Measurements from ENCODE around the gene LRRC47.

LRRC47 gene

GRCh38 chr1:3796215-3797061, at the start of gene LRRC47:
Gene LRRC47 (minus strand): TSS chr1:3796498. CDS start chr1:3796476, 22 bp downstream.
- DNase-seq (ENCODE audit: low spot score) = peak; percentile 95

DNA sequence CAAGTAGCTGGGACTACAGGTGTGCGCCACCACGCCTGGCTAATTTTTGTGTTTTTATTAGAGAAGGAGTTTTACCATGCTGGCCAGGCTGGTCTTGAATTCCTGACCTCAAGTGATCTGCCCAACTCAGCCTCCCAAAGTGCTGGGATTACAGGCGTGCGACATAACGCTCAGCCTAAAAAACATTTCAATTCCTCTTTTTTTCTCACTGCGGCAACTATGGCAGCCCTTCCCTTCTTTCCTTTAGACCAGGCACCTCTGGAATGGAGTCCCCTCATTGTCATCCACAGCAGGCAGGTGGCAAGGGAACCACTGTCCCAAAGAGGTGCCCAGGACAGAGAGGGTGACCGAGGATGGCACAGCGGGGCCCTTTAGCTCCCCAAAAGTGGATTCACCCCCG, 46.6 kb upstream of the LRRC47 start:
- DNase-seq (ENCODE audit: low spot score) = no peak

GRCh38 chr1:3841491-3841890, 45.2 kb upstream of the LRRC47 start:
- DNase-seq (ENCODE audit: low spot score) = no peak

DNA sequence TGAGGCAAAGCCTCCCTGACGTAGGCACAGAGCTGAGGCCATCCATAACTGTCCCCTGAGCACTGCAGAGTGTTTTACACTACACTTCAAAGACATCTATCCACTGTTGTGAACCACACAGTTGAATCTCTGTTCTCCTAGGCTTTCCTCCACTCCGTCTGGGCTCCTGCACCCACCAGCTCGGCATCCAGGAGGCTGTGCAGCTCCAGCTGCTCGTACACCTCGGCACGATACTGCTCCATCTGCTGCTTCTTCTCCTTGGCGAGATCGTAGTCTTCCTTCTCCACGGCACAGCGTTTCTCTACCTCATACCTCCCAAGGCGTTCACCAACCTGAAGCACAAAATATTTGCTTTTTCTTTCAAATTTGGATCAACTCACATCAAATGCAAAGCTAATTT, 42.5 kb upstream of the LRRC47 start:
- no peak for DNase-seq (ENCODE audit: low spot score)

GRCh38 chr1:3837685-3838084, 41.4 kb upstream of the LRRC47 start:
- DNase-seq (ENCODE audit: low spot score) = no peak

- no peak for DNase-seq (ENCODE audit: low spot score)
Observed at GRCh38 chr1:3837200-3837599, 40.9 kb upstream of the LRRC47 start.

GRCh38 chr1:3836421-3836820, 40.1 kb upstream of the LRRC47 start:
- no peak for DNase-seq (ENCODE audit: low spot score)

- no peak for DNase-seq (ENCODE audit: low spot score)
Observed at GRCh38 chr1:3834701-3835100, 38.4 kb upstream of the LRRC47 start.

- DNase-seq (ENCODE audit: low spot score) = no peak
Observed at GRCh38 chr1:3831689-3832088, 35.4 kb upstream of the LRRC47 start.

- no peak for DNase-seq (ENCODE audit: low spot score)
Observed at GRCh38 chr1:3828391-3828790, 32.1 kb upstream of the LRRC47 start.

DNA sequence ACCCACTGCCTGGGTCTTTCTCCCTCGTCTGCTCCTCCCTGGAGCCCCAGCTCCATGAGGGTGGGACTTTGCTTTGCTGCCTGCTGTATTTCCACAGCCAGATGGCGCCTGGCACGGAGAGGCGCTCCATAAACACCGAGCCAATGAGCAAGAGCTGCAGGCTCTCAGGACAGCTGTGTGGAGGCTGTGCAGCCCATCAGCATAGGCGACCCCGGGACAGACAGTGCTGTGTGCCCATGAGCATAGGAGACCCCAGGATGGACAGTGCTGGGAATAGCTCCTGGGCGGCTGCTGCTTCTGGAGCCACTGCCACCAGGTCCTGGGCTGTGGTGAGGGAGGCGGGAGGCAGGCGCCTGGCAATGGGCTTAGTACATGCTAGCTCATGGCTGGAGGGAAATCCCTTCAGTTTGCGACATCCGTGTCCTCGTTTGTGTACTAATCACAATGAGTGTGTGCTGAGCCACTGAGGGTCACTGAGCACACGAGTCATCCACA, 31.6 kb upstream of the LRRC47 start:
- DNase-seq (ENCODE audit: low spot score) = peak; percentile 50

- no peak for DNase-seq (ENCODE audit: low spot score)
Observed at GRCh38 chr1:3825356-3825755, 29.1 kb upstream of the LRRC47 start.

DNA sequence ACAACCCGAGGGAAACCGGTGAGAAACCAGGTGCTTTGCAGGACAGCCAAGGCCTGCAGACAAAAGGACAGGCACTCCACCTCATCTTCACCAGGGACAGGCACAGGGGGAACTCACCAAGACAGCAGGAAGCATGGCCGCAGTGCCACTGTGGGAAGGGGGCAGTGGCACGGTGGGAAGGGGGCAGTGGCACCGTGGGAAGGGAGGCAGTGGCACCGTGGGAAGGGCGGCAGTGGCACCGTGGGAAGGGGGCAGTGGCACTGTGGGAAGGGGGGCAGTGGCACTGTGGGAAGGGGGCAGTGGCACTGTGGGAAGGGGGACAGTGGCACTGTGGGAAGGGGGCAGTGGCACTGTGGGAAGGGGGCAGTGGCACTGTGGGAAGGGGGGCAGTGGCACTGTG, 28.4 kb upstream of the LRRC47 start:
- DNase-seq (ENCODE audit: low spot score) = no peak

DNA sequence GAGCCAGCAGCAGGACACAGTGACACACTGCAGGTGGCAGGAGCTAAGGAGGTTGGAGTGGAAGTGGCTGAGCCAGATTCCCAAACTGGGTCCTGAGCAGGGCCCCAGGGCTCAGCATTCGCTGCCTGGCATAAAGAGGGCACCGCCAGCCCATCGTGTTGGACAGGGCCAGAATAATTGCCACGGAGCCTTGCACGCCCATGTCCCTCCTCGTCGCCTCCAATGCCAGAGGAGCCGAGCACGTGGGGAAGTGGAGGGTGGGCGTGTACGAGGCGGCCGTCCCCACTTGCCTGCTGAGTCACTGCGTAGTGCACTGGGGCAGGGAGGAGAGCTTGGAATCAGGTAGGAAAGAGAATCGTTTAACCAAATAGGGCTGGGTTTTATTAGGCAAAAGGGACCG, 26.1 kb upstream of the LRRC47 start:
- no peak for DNase-seq (ENCODE audit: low spot score)

GRCh38 chr1:3821908-3822307, 25.6 kb upstream of the LRRC47 start:
- no peak for DNase-seq (ENCODE audit: low spot score)

GRCh38 chr1:3821447-3821846, 25.1 kb upstream of the LRRC47 start:
- DNase-seq (ENCODE audit: low spot score) = peak; percentile 75

DNA sequence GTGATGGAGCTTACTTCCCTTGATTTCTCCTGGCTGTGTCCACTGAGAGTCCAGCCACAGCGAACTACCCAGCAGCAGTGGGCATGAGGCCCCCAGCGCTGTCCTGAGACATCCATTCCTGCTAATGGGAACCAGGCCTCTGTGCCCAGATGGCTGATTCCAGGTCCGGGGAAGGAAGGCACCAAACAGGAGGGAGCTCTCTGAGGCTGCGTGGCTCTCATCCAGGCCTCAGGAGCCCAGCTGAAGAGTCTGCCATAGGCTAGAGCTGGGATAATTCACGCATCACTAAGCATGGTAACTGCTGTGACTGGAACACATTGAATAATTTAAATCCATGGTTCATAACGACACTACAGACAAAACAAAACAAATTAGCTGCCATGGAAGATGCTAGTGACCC, 24.7 kb upstream of the LRRC47 start:
- peak; percentile 85 for DNase-seq (ENCODE audit: low spot score)

- no peak for DNase-seq (ENCODE audit: low spot score)
Observed at GRCh38 chr1:3820316-3820715, 24.0 kb upstream of the LRRC47 start.

GRCh38 chr1:3819771-3820200, 23.5 kb upstream of the LRRC47 start:
- DNase-seq (ENCODE audit: low spot score) = no peak

- DNase-seq (ENCODE audit: low spot score) = no peak
Observed at GRCh38 chr1:3817821-3818597, 21.7 kb upstream of the LRRC47 start.

- DNase-seq (ENCODE audit: low spot score) = no peak
Observed at GRCh38 chr1:3817138-3817740, 20.9 kb upstream of the LRRC47 start.

- DNase-seq (ENCODE audit: low spot score) = no peak
Observed at GRCh38 chr1:3816331-3817137, 20.2 kb upstream of the LRRC47 start.

All from D341Med (cell line).